IMR-90 (cell line): Measurements from ENCODE around the gene HS2ST1. TPM values are rescaled to one million over a fixed set of nuclear protein-coding genes. Genes with fewer than 3 reads are reported as not detected.

Source experiments
- ATAC-seq: fragments of 200-7000 bp; cut with Tn5 transposase; 2 replicates; pipeline ENCODE4 v1.9.1; 2020; ENCODE audit warnings: low read depth, mild to moderate bottlenecking, moderate library complexity
- BruUV-seq: library from RNA; stranded (reverse); fragments of 400-500 nt; replicated peaks from 2 replicates; lab custom pipeline; 2021; lab: Mats Ljungman, UMichigan
- CTCF ChIA-PET: fragments of 300-600 bp; formaldehyde crosslinking; extraction: SDS; loops from one replicate; lab custom pipeline; 2021; ENCODE audit warnings: antibody characterized with exemption; lab: Yijun Ruan, JAX
- POLR2A ChIA-PET: fragments of 300-600 bp; sonication (Branson Sonifier 250); formaldehyde crosslinking; loops from one replicate; lab custom pipeline; 2022; ENCODE audit warnings: antibody characterized with exemption; ENCODE audit not compliant: unreplicated experiment; lab: Charles Lee
- DNase-seq: peaks from one replicate; pipeline ENCODE4 v3.0.0; 2013
- H2AFZ ChIP-seq: replicated peaks from 2 replicates; pipeline ENCODE3; 2013; ENCODE audit warnings: low read length, mild to moderate bottlenecking; ENCODE audit not compliant: poor library complexity
- H2AK5ac ChIP-seq: 2 replicates; pipeline ENCODE4 v1.6.1; 2013; ENCODE audit warnings: low read depth, low read length, inconsistent platforms
- H2AK9ac ChIP-seq: replicated peaks from 2 replicates; pipeline ENCODE3; 2013; ENCODE audit warnings: mild to moderate bottlenecking, low read depth, low read length, moderate library complexity; ENCODE audit not compliant: poor library complexity
- H2BK120ac ChIP-seq: 2 replicates; pipeline ENCODE4 v1.6.1; 2013; ENCODE audit warnings: low read depth, low read length, inconsistent platforms
- H2BK15ac ChIP-seq: 3 replicates; pipeline ENCODE4 v1.6.1; 2013; ENCODE audit warnings: low read depth, low read length, inconsistent platforms
- H2BK20ac ChIP-seq: 2 replicates; pipeline ENCODE4 v1.6.1; 2013; ENCODE audit warnings: low read depth, mild to moderate bottlenecking, inconsistent platforms, low read length, moderate library complexity
- H2BK5ac ChIP-seq: 2 replicates; pipeline ENCODE4 v1.6.1; 2013; ENCODE audit warnings: mild to moderate bottlenecking, low read depth, low read length, inconsistent platforms; ENCODE audit not compliant: poor library complexity, severe bottlenecking
- H3K14ac ChIP-seq: replicated peaks from 2 replicates; pipeline ENCODE4 v1.6.1; 2013; ENCODE audit warnings: low read depth, low read length, inconsistent platforms
- H3K18ac ChIP-seq: 2 replicates; pipeline ENCODE4 v1.6.1; 2013; ENCODE audit warnings: low read depth, low read length, control low read depth
- H3K23ac ChIP-seq: 2 replicates; pipeline ENCODE4 v1.6.1; 2013; ENCODE audit warnings: low read depth, low read length, inconsistent platforms
- H3K27ac ChIP-seq: 2 replicates; pipeline ENCODE4 v1.5.1; 2013; ENCODE audit warnings: mild to moderate bottlenecking, control low read depth, low read length; ENCODE audit not compliant: insufficient read depth
- H3K27me3 ChIP-seq: 2 replicates; pipeline ENCODE4 v1.6.1; 2013; ENCODE audit warnings: low read length; ENCODE audit not compliant: control insufficient read depth, insufficient read depth
- H3K36me3 ChIP-seq: 2 replicates; pipeline ENCODE4 v1.6.1; 2013; ENCODE audit warnings: low read length, mixed read lengths; ENCODE audit not compliant: control insufficient read depth, insufficient read depth
- H3K4ac ChIP-seq: 2 replicates; pipeline ENCODE4 v1.6.1; 2013; ENCODE audit warnings: low read depth, low read length, inconsistent platforms
- H3K4me1 ChIP-seq: 2 replicates; pipeline ENCODE4 v1.6.1; 2013; ENCODE audit warnings: low read length, mixed read lengths; ENCODE audit not compliant: control insufficient read depth, insufficient read depth
- H3K4me2 ChIP-seq: 2 replicates; pipeline ENCODE4 v1.6.1; 2013; ENCODE audit warnings: low read depth, mild to moderate bottlenecking, control low read depth, low read length, moderate library complexity
- H3K4me3 ChIP-seq: 2 replicates; pipeline ENCODE4 v1.5.1; 2013; ENCODE audit warnings: low read depth, mild to moderate bottlenecking, control low read depth, low read length, moderate library complexity; ENCODE audit not compliant: insufficient read depth
- H3K56ac ChIP-seq: 2 replicates; pipeline ENCODE4 v1.6.1; 2013; ENCODE audit warnings: low read length, inconsistent platforms; ENCODE audit not compliant: insufficient read depth; ENCODE audit errors: extremely low read depth
- H3K79me1 ChIP-seq, 2 experiments: 2 replicates each; pipeline ENCODE4 v1.6.1; 2013; ENCODE audit warnings: low read length in 2 of 2, inconsistent platforms in 1 of 2, low read depth in 1 of 2
- H3K9ac ChIP-seq: 2 replicates; pipeline ENCODE4 v1.6.1; 2013; ENCODE audit warnings: low read depth, low read length, control low read depth
- H3K9me1 ChIP-seq: 2 replicates; pipeline ENCODE4 v1.6.1; 2013; ENCODE audit warnings: low read length, inconsistent platforms; ENCODE audit not compliant: insufficient read depth
- H3K9me3 ChIP-seq: 2 replicates; pipeline ENCODE4 v1.6.1; 2013; ENCODE audit warnings: low read length; ENCODE audit not compliant: control insufficient read depth, insufficient read depth
- H4K20me1 ChIP-seq: 2 replicates; pipeline ENCODE4 v1.6.1; 2013; ENCODE audit warnings: low read length, inconsistent platforms; ENCODE audit not compliant: insufficient read depth
- H4K5ac ChIP-seq: 2 replicates; pipeline ENCODE4 v1.6.1; 2013; ENCODE audit warnings: mild to moderate bottlenecking, low read depth, low read length, control low read depth
- H4K8ac ChIP-seq, 2 experiments: 2 replicates each; pipeline ENCODE4 v1.6.1; 2013; ENCODE audit warnings: low read depth in 2 of 2, low read length in 2 of 2, control low read depth in 1 of 2, inconsistent platforms in 1 of 2
- H4K91ac ChIP-seq: 2 replicates; pipeline ENCODE4 v1.6.1; 2013; ENCODE audit warnings: low read depth, low read length, inconsistent platforms; ENCODE audit not compliant: insufficient read depth
- CEBPB ChIP-seq: IDR thresholded peaks from 2 replicates; pipeline ENCODE4 v1.6.1; 2012; ENCODE audit warnings: low read depth, low read length, improper control_type of control experiment
- ELK1 ChIP-seq: fragments of 150-350 bp; IDR thresholded peaks from 2 replicates; pipeline ENCODE4 v1.6.1; 2016; ENCODE audit warnings: low read depth, mild to moderate bottlenecking, low read length, moderate library complexity, borderline replicate concordance
- FOS ChIP-seq: fragments of 150-350 bp; IDR thresholded peaks from 2 replicates; pipeline ENCODE4 v1.6.1; 2016; ENCODE audit warnings: low read depth, low read length
- MAFK ChIP-seq: IDR thresholded peaks from 2 replicates; pipeline ENCODE4 v1.6.1; 2012; ENCODE audit warnings: low read depth, low read length, improper control_type of control experiment
- MXI1 ChIP-seq: IDR thresholded peaks from 2 replicates; pipeline ENCODE4 v1.6.1; 2012; ENCODE audit warnings: low read depth, mild to moderate bottlenecking, low read length, moderate library complexity, borderline replicate concordance
- RCOR1 ChIP-seq: IDR thresholded peaks from 2 replicates; pipeline ENCODE4 v1.6.1; 2012; ENCODE audit warnings: mild to moderate bottlenecking, low read length, improper control_type of control experiment; ENCODE audit not compliant: insufficient replicate concordance
- RFX5 ChIP-seq: IDR thresholded peaks from 2 replicates; pipeline ENCODE4 v1.8.0; 2012; ENCODE audit warnings: low read depth, mild to moderate bottlenecking, low read length, moderate library complexity
- USF2 ChIP-seq: fragments of 150-350 bp; IDR thresholded peaks from 2 replicates; pipeline ENCODE4 v1.6.1; 2017; ENCODE audit warnings: mild to moderate bottlenecking, antibody characterized with exemption, low read length, low read depth
- WGBS, 2 experiments: methylation state at CpG; one replicate each; pipeline versions ENCODE4 v1.1.5 to v1.1.7; 2013; ENCODE audit warnings: missing lambda C conversion rate in 2 of 2; ENCODE audit not compliant: insufficient read length in 1 of 2; ENCODE audit errors: extremely low coverage in 2 of 2; 5-methylcytosine and 5-hydroxymethylcytosine counted together
- dilution Hi-C: fragments of 300-500 bp; cut with HindIII; formaldehyde crosslinking; loops from one replicate; pipeline ENCODE4 v1.14.3; 2018; ENCODE audit warnings: low sequenced_read_pairs; ENCODE audit not compliant: unreplicated experiment
- in situ Hi-C: fragments of 300-500 bp; cut with MboI; formaldehyde crosslinking; loops from 3 replicates; pipeline ENCODE4 v1.14.3; 2019; ENCODE audit warnings: low sequenced_read_pairs, inconsistent platforms, mixed read lengths
- intact Hi-C: fragments of 100-400 bp; cut with micrococcal nuclease; formaldehyde crosslinking; loops from 2 replicates; pipeline ENCODE4 v1.10.0; 2022
- polyA plus RNA-seq, 3 experiments: library from polyadenylated mRNA; depleted of rRNA; stranded (reverse); fragments of >200 nt; gene quantifications; 2 replicates each; pipeline ENCODE4 v1.2.3, GENCODE V29; 2012; ENCODE audit warnings: low replicate concordance in 1 of 3
- total RNA-seq: library from RNA; depleted of rRNA; stranded (reverse); fragments of >200 nt; gene quantifications from 2 replicates; pipeline ENCODE4 v1.2.3, GENCODE V29; 2012

The HS2ST1 gene
- total and polyA plus RNA-seq, 2 of the 4 experiments (the other 2 are of a cell fraction): 7.8 to 13.1 TPM

- ChIA-PET CTCF (no interaction called here), POLR2A (no interaction called here)
- no peak overlapping the region for H2AK5ac ChIP-seq
- BruUV-seq: no TSS peak
- no peak overlapping the region for H3K4ac ChIP-seq
- no peak overlapping the region for H4K8ac ChIP-seq
- no CpG with 5 or more reads among the region's 1 CpG for WGBS, 2 experiments
- H4K5ac ChIP-seq: no peak overlapping the region
- no peak overlapping the region for H3K4me2 ChIP-seq
- no peak for TF ChIP-seq RFX5
- no peak for TF ChIP-seq MAFK
- no peak for TF ChIP-seq FOS
- TF ChIP-seq CEBPB: no peak
- no peak for TF ChIP-seq ELK1
- no peak for TF ChIP-seq MXI1
- TF ChIP-seq USF2: no peak
- no peak for TF ChIP-seq RCOR1
- no peaks in the 10 kb centered on the region for H3K9me3 ChIP-seq
- H3K36me3 ChIP-seq: no peaks in the 10 kb centered on the region
- no peak for DNase-seq
- no peak overlapping the region for H3K18ac ChIP-seq
- no peak overlapping the region for H2BK5ac ChIP-seq
- ATAC-seq: no peak
- intact Hi-C loops (no loop called here), dilution Hi-C loops (no loop called here), in situ Hi-C loops (no loop called here)
- H3K9me1 ChIP-seq: peaks cover 6% of the 10 kb centered on the region
- H3K27ac ChIP-seq: no peak overlapping the region
- H4K20me1 ChIP-seq: no peaks in the 10 kb centered on the region
- no peak overlapping the region for H3K14ac ChIP-seq
- no peak overlapping the region for H2AK9ac ChIP-seq
- H3K27me3 ChIP-seq: no peaks in the 10 kb centered on the region
- H3K56ac ChIP-seq: no peak overlapping the region
- H3K4me3 ChIP-seq: no peak overlapping the region
- peaks cover 3 to 7% of the 10 kb centered on the region in 2 experiments; a peak in 2 of 4 replicates for H3K79me1 ChIP-seq
- no peak overlapping the region for H3K9ac ChIP-seq
- H2BK20ac ChIP-seq: no peak overlapping the region
- H2BK15ac ChIP-seq: no peak overlapping the region
- no peak overlapping the region for H3K23ac ChIP-seq
- H2BK120ac ChIP-seq: no peak overlapping the region
- peaks cover under 1% of the 10 kb centered on the region; the same call in 1 of the 2 replicates for H3K4me1 ChIP-seq
- H2AFZ ChIP-seq: no peak overlapping the region
- no peak overlapping the region for H4K91ac ChIP-seq
Measured at GRCh38 chr1:87023326-87023725, 108.9 kb downstream of the HS2ST1 start.
